GM12892 (cell line): ENCODE measurements around the gene IL3.

Experiments
- POLR2A ChIP-seq: IDR thresholded peaks from 2 replicates; pipeline ENCODE4 v1.6.1; 2011; ENCODE audit warnings: low read depth, low read length, control low read depth
- POLR2AphosphoS5 ChIP-seq: IDR thresholded peaks from 2 replicates; pipeline ENCODE4 v1.6.1; 2011; ENCODE audit warnings: low read depth, low read length, control low read depth

- TF ChIP-seq POLR2A (no peak), POLR2AphosphoS5 (no peak)
These were observed 15.9 kb downstream of the IL3 start for GRCh38 chr5:132076202-132076830.
